OCI-LY3 (cell line): Measurements from ENCODE around the gene KRTAP10-2.
"Not testable (repeated sequence)": the region's sequence is repeated elsewhere in the genome, so short reads cannot be mapped to it uniquely, and the experiment has no call there.

ENCODE experiments used
- H2AFZ ChIP-seq: fragments of 200-600, 300-600 bp; shearing (Covaris generic); 2 replicates; pipeline ENCODE4 v1.6.0; 2014; ENCODE audit warnings: antibody characterized with exemption, low read depth, low read length
- H3K27ac ChIP-seq: fragments of 200-600, 300-600 bp; sonication (generic); 2 replicates; pipeline ENCODE4 v1.5.1; 2014; ENCODE audit warnings: mild to moderate bottlenecking, low read length, moderate library complexity, mixed read lengths
- H3K27me3 ChIP-seq: fragments of 200-600, 300-600 bp; sonication (generic); 2 replicates; pipeline ENCODE4 v1.6.1; 2014; ENCODE audit warnings: low read depth, low read length, mixed read lengths
- H3K36me3 ChIP-seq: fragments of 200-600, 300-600 bp; sonication (generic); replicated peaks from 2 replicates; pipeline ENCODE3; 2014; ENCODE audit warnings: low read depth, low read length, mixed read lengths
- H3K4me1 ChIP-seq: fragments of 300-600, 200-600 bp; sonication (generic); 2 replicates; pipeline ENCODE4 v1.6.1; 2014; ENCODE audit warnings: low read length, mixed read lengths
- H3K4me2 ChIP-seq: fragments of 200-600, 300-600 bp; sonication (generic); 2 replicates; pipeline ENCODE4 v1.6.1; 2014; ENCODE audit warnings: low read length, mixed read lengths
- H3K4me3 ChIP-seq: fragments of 300-600, 200-600 bp; sonication (generic); 2 replicates; pipeline ENCODE4 v1.5.1; 2014; ENCODE audit warnings: antibody characterized with exemption, mild to moderate bottlenecking, low read length, moderate library complexity
- H3K79me2 ChIP-seq: fragments of 300-600, 200-600 bp; shearing (Covaris generic); 2 replicates; pipeline ENCODE4 v1.6.1; 2014; ENCODE audit warnings: mild to moderate bottlenecking, low read length, mixed read lengths
- H3K9ac ChIP-seq: fragments of 300-600, 200-600 bp; shearing (Covaris generic); 2 replicates; pipeline ENCODE4 v1.6.0; 2014; ENCODE audit warnings: mild to moderate bottlenecking, low read length, moderate library complexity
- H3K9me3 ChIP-seq: fragments of 200-600, 300-600 bp; shearing (Covaris generic); 2 replicates; pipeline ENCODE4 v1.6.1; 2014; ENCODE audit warnings: low read length, mixed read lengths; ENCODE audit not compliant: insufficient read depth
- H4K20me1 ChIP-seq: fragments of 200-600, 300-600 bp; sonication (generic); 2 replicates; pipeline ENCODE4 v1.6.1; 2016; ENCODE audit warnings: low read length, mixed read lengths; ENCODE audit not compliant: insufficient read depth
- CTCF ChIP-seq: fragments of 200-600, 300-600 bp; sonication (generic); IDR thresholded peaks from 2 replicates; pipeline ENCODE4 v1.5.1; 2014; ENCODE audit warnings: antibody characterized with exemption, low read length, low read depth
- EZH2phosphoT487 ChIP-seq: fragments of 200-600 bp; shearing (Covaris generic); IDR thresholded peaks from 2 replicates; pipeline ENCODE4 v1.6.1; 2018; ENCODE audit warnings: antibody characterized with exemption, mixed run types, low read depth

Gene KRTAP10-2

GRCh38 chr21:44593598-44594405 is 42.5 kb upstream of the KRTAP10-2 start:
- Histone ChIP-seq H3K79me2 (no peaks in the 10 kb centered on the region), H4K20me1 (no peaks in the 10 kb centered on the region), H3K27me3 (no peaks in the 10 kb centered on the region), H3K36me3 (no peaks in the 10 kb centered on the region), H3K4me1 (no peaks in the 10 kb centered on the region), H3K4me2 (no peak overlapping the region), H3K9ac (no peak overlapping the region), H3K27ac (no peak overlapping the region), H3K9me3 (no peaks in the 10 kb centered on the region), H3K4me3 (no peak overlapping the region), H2AFZ (no peak overlapping the region)
- TF ChIP-seq CTCF = no peak
- TF ChIP-seq EZH2phosphoT487 = no peak

GRCh38 chr21:44592446-44593311 is 41.4 kb upstream of the KRTAP10-2 start, which contains the start of gene KRTAP10-6:
Gene KRTAP10-6, minus strand, starts transcription at chr21:44592505. Its CDS starts 21 bp downstream, at chr21:44592484.
- Histone ChIP-seq H3K36me3 (no peaks in the 10 kb centered on the region), H3K4me1 (no peaks in the 10 kb centered on the region), H4K20me1 (no peaks in the 10 kb centered on the region), H3K4me2 (no peak within 1 kb of the TSS), H2AFZ (no peak within 1 kb of the TSS), H3K79me2 (no peaks in the 10 kb centered on the region), H3K27ac (no peak within 1 kb of the TSS), H3K9ac (no peak within 1 kb of the TSS), H3K27me3 (no peaks in the 10 kb centered on the region), H3K9me3 (no peaks in the 10 kb centered on the region), H3K4me3 (no peak within 1 kb of the TSS)
- no peak for TF ChIP-seq CTCF
- no peak for TF ChIP-seq EZH2phosphoT487

GRCh38 chr21:44591801-44592130 is 40.5 kb upstream of the KRTAP10-2 start:
- not testable (repeated sequence) for H3K4me3 ChIP-seq, H3K36me3 ChIP-seq, H2AFZ ChIP-seq, H3K79me2 ChIP-seq, H3K4me2 ChIP-seq, H3K9ac ChIP-seq, H3K27ac ChIP-seq, H3K27me3 ChIP-seq, H3K4me1 ChIP-seq, H4K20me1 ChIP-seq, H3K9me3 ChIP-seq

- H4K20me1 ChIP-seq, H3K9me3 ChIP-seq, H3K9ac ChIP-seq, H3K36me3 ChIP-seq, H3K4me2 ChIP-seq, H3K27me3 ChIP-seq, H3K79me2 ChIP-seq, H3K27ac ChIP-seq, H3K4me1 ChIP-seq, H2AFZ ChIP-seq, H3K4me3 ChIP-seq: not testable (repeated sequence)
Observed at GRCh38 chr21:44590897-44591800, 39.8 kb upstream of the KRTAP10-2 start.
